Glomerular endothelial cell (primary cell): Measurements from ENCODE around the gene PIK3CB. TPM values are rescaled to one million over a fixed set of nuclear protein-coding genes. Genes with fewer than 3 reads are reported as not detected.
"Not testable (repeated sequence)": the region's sequence is repeated elsewhere in the genome, so short reads cannot be mapped to it uniquely, and the experiment has no call there.

ENCODE experiments used
- DNase-seq: peaks from one replicate; pipeline ENCODE4 v3.0.0-alpha.2; 2011; ENCODE audit warnings: low read depth, low spot score; ENCODE audit errors: extremely low read depth
- total RNA-seq: library from RNA; depleted of rRNA; stranded (reverse); fragments of >200 nt; gene quantifications from 2 replicates; pipeline ENCODE4 v1.2.3, GENCODE V29; 2015

The PIK3CB gene
- total RNA-seq, 1 donor from 2014 or later: 19.7 TPM

GRCh38 chr3:138809500-138810256, 25.1 kb downstream of the PIK3CB start:
- DNase-seq: no peak

- DNase-seq: no peak
Measured at GRCh38 chr3:138806376-138807080, 28.2 kb downstream of the PIK3CB start.

- no peak for DNase-seq
Measured at GRCh38 chr3:138803006-138803653, 31.6 kb downstream of the PIK3CB start.

GRCh38 chr3:138802223-138802622, 32.5 kb downstream of the PIK3CB start:
- not testable (repeated sequence) for DNase-seq

GRCh38 chr3:138801792-138802191, 32.9 kb downstream of the PIK3CB start:
- no peak for DNase-seq

GRCh38 chr3:138800248-138800647, 34.5 kb downstream of the PIK3CB start:
- DNase-seq: no peak

GRCh38 chr3:138799822-138800221, 34.9 kb downstream of the PIK3CB start:
- DNase-seq: no peak

- no peak for DNase-seq
Measured at GRCh38 chr3:138797508-138798038, 37.2 kb downstream of the PIK3CB start.

- DNase-seq: no peak
Measured at GRCh38 chr3:138796761-138797160, 38.0 kb downstream of the PIK3CB start.

GRCh38 chr3:138786788-138787271, 47.9 kb downstream of the PIK3CB start:
- DNase-seq: no peak

- no peak for DNase-seq
Measured at GRCh38 chr3:138785951-138786350, 48.8 kb downstream of the PIK3CB start.

GRCh38 chr3:138785362-138785857, 49.3 kb downstream of the PIK3CB start:
- DNase-seq: not testable (repeated sequence)

- no peak for DNase-seq
Measured at GRCh38 chr3:138782755-138783154, 52.0 kb downstream of the PIK3CB start.

GRCh38 chr3:138781012-138781470, 53.7 kb downstream of the PIK3CB start:
- no peak for DNase-seq

- DNase-seq: no peak
Measured at GRCh38 chr3:138778643-138779042, 56.1 kb downstream of the PIK3CB start.

- DNase-seq: no peak
Measured at GRCh38 chr3:138776961-138777360, 57.8 kb downstream of the PIK3CB start.

- DNase-seq: no peak
Measured at GRCh38 chr3:138775254-138775595, 59.5 kb downstream of the PIK3CB start.

GRCh38 chr3:138774529-138775253, 60.0 kb downstream of the PIK3CB start:
- peak; percentile 87 for DNase-seq

GRCh38 chr3:138771585-138771984, 63.1 kb downstream of the PIK3CB start:
- DNase-seq: no peak

- DNase-seq: no peak
Measured at GRCh38 chr3:138769616-138770015, 65.1 kb downstream of the PIK3CB start.
